Measurements from ENCODE around the gene HS6ST3. TPM values are rescaled to one million over a fixed set of nuclear protein-coding genes. Genes with fewer than 3 reads are reported as not detected.

HS6ST3 gene
- total and polyA plus RNA-seq, 2 of the 13 experiments (the other 11 are each of a cell fraction or from before 2014, with no cell fraction given): not detected

DNA sequence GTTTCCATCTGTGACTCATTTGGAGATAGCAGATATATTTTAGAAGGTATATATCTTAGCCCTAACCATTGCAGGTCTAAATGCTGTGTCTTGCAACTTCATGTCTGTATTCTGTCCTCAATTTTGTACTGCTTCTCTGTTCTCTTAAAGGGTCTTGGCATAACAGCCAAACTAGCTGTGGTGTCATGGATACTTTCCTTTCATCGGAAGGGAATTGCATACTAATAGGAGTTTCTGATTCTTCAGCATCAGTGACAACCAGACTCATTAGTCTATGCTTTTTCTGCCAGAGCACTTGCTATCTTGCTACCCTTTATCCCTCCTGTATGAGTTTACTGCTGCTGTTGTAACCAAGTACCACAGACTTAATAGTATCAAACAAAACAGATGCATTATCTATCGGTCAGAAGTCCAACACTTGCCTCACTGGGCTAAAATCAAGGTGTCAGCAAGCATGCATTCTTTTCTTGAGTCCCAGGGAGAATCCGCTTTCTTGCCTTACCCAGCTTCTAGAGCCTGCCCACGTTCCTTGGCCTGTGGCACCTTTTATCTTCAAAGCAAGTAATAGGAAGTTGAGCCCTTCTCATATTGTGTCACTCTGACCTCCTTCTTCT, 253.1 kb downstream of the HS6ST3 start:
- CTCF ChIA-PET (ENCODE audit: low intra/inter-chr PET ratio, low total read pairs): no interaction called here

More for the DNA sequence above, 253.1 kb downstream of the HS6ST3 start:
- no peaks in the 10 kb centered on the region for H3K36me3 ChIP-seq (replicated peaks in 1 of 2; ENCODE audit: control insufficient read depth in 1 of 2, insufficient read depth in 2 of 2, low read length in 2 of 2)
- 0 out of 5 replicates have a peak, but pooled peaks cover 0 to 2% of the 10 kb centered on the region in 2 experiments for H3K27me3 ChIP-seq (ENCODE audit: control insufficient read depth in 1 of 2, insufficient read depth in 2 of 2, low read length in 2 of 2)
- no peak overlapping the region for H3K27ac ChIP-seq (ENCODE audit: extremely low read length, insufficient read depth, low read length)
- no peak overlapping the region for H3K9ac ChIP-seq (ENCODE audit: insufficient read depth, low read depth, low read length)
- H3K4me1 ChIP-seq (ENCODE audit: insufficient read depth, low read length): no peaks in the 10 kb centered on the region
- no peaks in the 10 kb centered on the region for H3K79me2 ChIP-seq (ENCODE audit: insufficient read depth, low read length)
- DNase-seq (ENCODE audit: low spot score) (no peak), FAIRE-seq (no peak), ATAC-seq (no peak)
- in situ Hi-C loops (cut with HindIII; ENCODE audit: extremely low pct_ligation_motif_present, low pct_unique_long_range_greater_than_20kb) (no loop called here), intact Hi-C loops (cut with micrococcal nuclease; ENCODE audit: unreplicated experiment) (no loop called here)
- no peak overlapping the region for H2AFZ ChIP-seq (ENCODE audit: low read length)
- POLR2A ChIA-PET: no interaction called here
- no TSS peak for BruUV-seq (replicated peaks)
- no peaks in the 10 kb centered on the region for H4K20me1 ChIP-seq (ENCODE audit: insufficient read depth, low read length)
- TF ChIP-seq, protein P1, sequence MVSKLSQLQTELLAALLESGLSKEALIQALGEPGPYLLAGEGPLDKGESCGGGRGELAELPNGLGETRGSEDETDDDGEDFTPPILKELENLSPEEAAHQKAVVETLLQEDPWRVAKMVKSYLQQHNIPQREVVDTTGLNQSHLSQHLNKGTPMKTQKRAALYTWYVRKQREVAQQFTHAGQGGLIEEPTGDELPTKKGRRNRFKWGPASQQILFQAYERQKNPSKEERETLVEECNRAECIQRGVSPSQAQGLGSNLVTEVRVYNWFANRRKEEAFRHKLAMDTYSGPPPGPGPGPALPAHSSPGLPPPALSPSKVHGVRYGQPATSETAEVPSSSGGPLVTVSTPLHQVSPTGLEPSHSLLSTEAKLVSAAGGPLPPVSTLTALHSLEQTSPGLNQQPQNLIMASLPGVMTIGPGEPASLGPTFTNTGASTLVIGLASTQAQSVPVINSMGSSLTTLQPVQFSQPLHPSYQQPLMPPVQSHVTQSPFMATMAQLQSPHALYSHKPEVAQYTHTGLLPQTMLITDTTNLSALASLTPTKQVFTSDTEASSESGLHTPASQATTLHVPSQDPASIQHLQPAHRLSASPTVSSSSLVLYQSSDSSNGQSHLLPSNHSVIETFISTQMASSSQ (IDR thresholded peaks at IDR 0.05; ENCODE audit: low read depth): no peak
- TF ChIP-seq, protein P1 (CRISPR knock-in tag; IDR thresholded peaks at IDR 0.05; ENCODE audit: borderline replicate concordance): no peak
- no peak for TF ChIP-seq ZNF530 (CRISPR knock-in tag; IDR thresholded peaks at IDR 0.05; ENCODE audit: low read depth)
- no peak for TF ChIP-seq KDM2A (CRISPR knock-in tag; IDR thresholded peaks at IDR 0.05; ENCODE audit: borderline replicate concordance, low read depth)
- no peak for TF ChIP-seq ZNF343 (CRISPR knock-in tag; IDR thresholded peaks at IDR 0.05)
- TF ChIP-seq, protein P2, sequence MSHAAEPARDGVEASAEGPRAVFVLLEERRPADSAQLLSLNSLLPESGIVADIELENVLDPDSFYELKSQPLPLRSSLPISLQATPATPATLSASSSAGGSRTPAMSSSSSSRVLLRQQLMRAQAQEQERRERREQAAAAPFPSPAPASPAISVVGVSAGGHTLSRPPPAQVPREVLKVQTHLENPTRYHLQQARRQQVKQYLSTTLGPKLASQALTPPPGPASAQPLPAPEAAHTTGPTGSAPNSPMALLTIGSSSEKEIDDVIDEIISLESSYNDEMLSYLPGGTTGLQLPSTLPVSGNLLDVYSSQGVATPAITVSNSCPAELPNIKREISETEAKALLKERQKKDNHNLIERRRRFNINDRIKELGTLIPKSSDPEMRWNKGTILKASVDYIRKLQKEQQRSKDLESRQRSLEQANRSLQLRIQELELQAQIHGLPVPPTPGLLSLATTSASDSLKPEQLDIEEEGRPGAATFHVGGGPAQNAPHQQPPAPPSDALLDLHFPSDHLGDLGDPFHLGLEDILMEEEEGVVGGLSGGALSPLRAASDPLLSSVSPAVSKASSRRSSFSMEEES (CRISPR knock-in tag; IDR thresholded peaks at IDR 0.05): no peak
- TF ChIP-seq KDM4B (CRISPR knock-in tag; IDR thresholded peaks at IDR 0.05): no peak
- TF ChIP-seq ISX (CRISPR knock-in tag; conservative IDR thresholded peaks at IDR 0.05): no peak
- no peak for TF ChIP-seq TEAD2 (CRISPR knock-in tag; IDR thresholded peaks at IDR 0.05)
- no peak for TF ChIP-seq ZZZ3 (CRISPR knock-in tag; IDR thresholded peaks at IDR 0.05; ENCODE audit: borderline replicate concordance)
- H3K4me2 ChIP-seq (ENCODE audit: low read depth, low read length): no peak overlapping the region
- WGBS (ENCODE audit: low lambda C conversion rate): 25% methylated on average over 4 of the region's 4 CpGs
- H3K9me3 ChIP-seq (ENCODE audit: low read length): no peaks in the 10 kb centered on the region
- no peak overlapping the region for H3K4me3 ChIP-seq (replicated peaks in 1 of 3; ENCODE audit: insufficient read depth in 1 of 3, low read depth in 2 of 3, low read length in 3 of 3)
